Fibroblast of lung (primary cell): ENCODE results near the gene SPATA22. TPM values are rescaled to one million over a fixed set of nuclear protein-coding genes. Genes with fewer than 3 reads are reported as not detected.
"Not testable (repeated sequence)": the region's sequence is repeated elsewhere in the genome, so short reads cannot be mapped to it uniquely, and the experiment has no call there.

Experiments used
- DNase-seq, 2 donors: peaks; one replicate each; pipeline versions ENCODE4 v3.0.0 to v3.0.0-alpha.2; 2010; ENCODE audit warnings: low read depth in 2 of 2
- H2AFZ ChIP-seq: 2 replicates; pipeline ENCODE4 v1.5.1; 2012; ENCODE audit warnings: low read length, control low read depth, inconsistent platforms
- H3K27ac ChIP-seq: 2 replicates; pipeline ENCODE4 v1.5.1; 2011; ENCODE audit warnings: low read length, control low read depth; ENCODE audit not compliant: insufficient read depth
- H3K27me3 ChIP-seq: 2 replicates; pipeline ENCODE4 v1.5.1; 2011; ENCODE audit warnings: mild to moderate bottlenecking, low read length; ENCODE audit not compliant: control insufficient read depth, insufficient read depth
- H3K36me3 ChIP-seq: 2 replicates; pipeline ENCODE4 v1.5.1; 2011; ENCODE audit warnings: low read length; ENCODE audit not compliant: control insufficient read depth, insufficient read depth
- H3K4me1 ChIP-seq: 2 replicates; pipeline ENCODE4 v1.5.1; 2011; ENCODE audit warnings: low read length; ENCODE audit not compliant: control insufficient read depth, insufficient read depth; ENCODE audit errors: extremely low read depth
- H3K4me2 ChIP-seq: 2 replicates; pipeline ENCODE4 v1.5.1; 2011; ENCODE audit warnings: low read length, control low read depth; ENCODE audit not compliant: insufficient read depth; ENCODE audit errors: extremely low read depth
- H3K4me3 ChIP-seq, 4 experiments: fragments of 200-600 bp in 1 of 4; sonication (generic) in 1 of 4; replicated peaks in 1 of 4; 2 replicates each; pipeline ENCODE4 v1.5.1; 2011 to 2016; ENCODE audit warnings: low read length in 4 of 4, low read depth in 3 of 4, mild to moderate bottlenecking in 3 of 4, control low read depth in 2 of 4, inconsistent platforms in 1 of 4, mixed read lengths in 1 of 4; ENCODE audit not compliant: insufficient read depth in 1 of 4; ENCODE audit errors: control extremely low read depth in 1 of 4
- H3K79me2 ChIP-seq: 2 replicates; pipeline ENCODE4 v1.5.1; 2012; ENCODE audit warnings: mild to moderate bottlenecking, low read length, inconsistent platforms; ENCODE audit not compliant: control insufficient read depth, insufficient read depth
- H3K9ac ChIP-seq: 2 replicates; pipeline ENCODE4 v1.5.1; 2011; ENCODE audit warnings: mild to moderate bottlenecking, low read length, control low read depth; ENCODE audit not compliant: insufficient read depth
- H3K9me3 ChIP-seq: 2 replicates; pipeline ENCODE4 v1.5.1; 2012; ENCODE audit warnings: low read depth, low read length; ENCODE audit not compliant: control insufficient read depth, insufficient read depth
- H4K20me1 ChIP-seq: 2 replicates; pipeline ENCODE4 v1.5.1; 2011; ENCODE audit warnings: low read length; ENCODE audit not compliant: control insufficient read depth, insufficient read depth; ENCODE audit errors: extremely low read depth
- EZH2 ChIP-seq: IDR thresholded peaks from 2 replicates; pipeline ENCODE4 v1.5.1; 2012; ENCODE audit warnings: low read length, control low read depth, mild to moderate bottlenecking; ENCODE audit errors: missing control alignments
- polyA plus RNA-seq, 2 donors: library from polyadenylated mRNA; depleted of rRNA in 1 of 2; stranded (reverse) in 1 of 2; unstranded in 1 of 2; fragments of >200 nt; gene quantifications; 2 replicates each; pipeline ENCODE4 v1.2.1, GENCODE V29; 2011 to 2012; ENCODE audit warnings: missing spikeins in 1 of 2
- total RNA-seq: library from RNA; depleted of rRNA; stranded (reverse); fragments of >200 nt; gene quantifications from 2 replicates; pipeline ENCODE4 v1.2.1, GENCODE V29; 2014
- TF ChIP-seq, protein P1 (sequence below), 2 donors: IDR thresholded peaks in 1 of 2; conservative IDR thresholded peaks in 1 of 2; 1 replicate in 1 of 2; 2 replicates in 1 of 2; pipeline ENCODE4 v1.5.1; 2011 to 2012; ENCODE audit warnings: low read length in 2 of 2, control low read depth in 1 of 2, inconsistent platforms in 1 of 2, low read depth in 1 of 2, mild to moderate bottlenecking in 1 of 2

SPATA22 gene
- total and polyA plus RNA-seq, 2 donors (not counting 1 experiment from before 2014, with no cell fraction given): 0.17 to 0.33 TPM

DNA sequence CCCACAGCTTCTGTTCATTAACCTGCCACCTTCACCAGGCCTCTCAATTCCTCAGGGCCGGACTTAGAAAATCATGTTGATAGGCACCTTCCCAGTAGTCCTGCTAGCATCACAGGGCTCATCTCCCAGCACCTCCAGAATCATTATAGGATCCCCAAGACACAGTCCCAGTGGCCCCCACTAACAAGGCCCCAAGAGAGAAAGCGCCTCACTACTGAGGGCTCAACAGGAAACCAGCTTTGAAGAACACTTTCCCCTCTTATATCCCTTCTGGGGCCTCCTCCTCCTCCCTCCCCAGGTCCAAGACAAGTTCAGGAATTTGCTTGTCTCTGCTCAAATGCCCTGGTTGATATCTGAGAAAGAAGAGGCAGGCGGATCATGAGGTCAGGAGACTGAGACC, 60.5 kb downstream of the SPATA22 start, which contains the start of gene OR3A3:
Gene OR3A3, plus strand, starts transcription at position 301 of the 400 bp plus-strand sequence.
- H3K4me1 ChIP-seq: no peaks in the 10 kb centered on the region
- H3K27me3 ChIP-seq: no peaks in the 10 kb centered on the region
- H3K27ac ChIP-seq: no peak within 1 kb of the TSS
- TF ChIP-seq, protein P1, sequence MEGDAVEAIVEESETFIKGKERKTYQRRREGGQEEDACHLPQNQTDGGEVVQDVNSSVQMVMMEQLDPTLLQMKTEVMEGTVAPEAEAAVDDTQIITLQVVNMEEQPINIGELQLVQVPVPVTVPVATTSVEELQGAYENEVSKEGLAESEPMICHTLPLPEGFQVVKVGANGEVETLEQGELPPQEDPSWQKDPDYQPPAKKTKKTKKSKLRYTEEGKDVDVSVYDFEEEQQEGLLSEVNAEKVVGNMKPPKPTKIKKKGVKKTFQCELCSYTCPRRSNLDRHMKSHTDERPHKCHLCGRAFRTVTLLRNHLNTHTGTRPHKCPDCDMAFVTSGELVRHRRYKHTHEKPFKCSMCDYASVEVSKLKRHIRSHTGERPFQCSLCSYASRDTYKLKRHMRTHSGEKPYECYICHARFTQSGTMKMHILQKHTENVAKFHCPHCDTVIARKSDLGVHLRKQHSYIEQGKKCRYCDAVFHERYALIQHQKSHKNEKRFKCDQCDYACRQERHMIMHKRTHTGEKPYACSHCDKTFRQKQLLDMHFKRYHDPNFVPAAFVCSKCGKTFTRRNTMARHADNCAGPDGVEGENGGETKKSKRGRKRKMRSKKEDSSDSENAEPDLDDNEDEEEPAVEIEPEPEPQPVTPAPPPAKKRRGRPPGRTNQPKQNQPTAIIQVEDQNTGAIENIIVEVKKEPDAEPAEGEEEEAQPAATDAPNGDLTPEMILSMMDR (conservative IDR thresholded peaks at IDR 0.05 in 1 of 2, IDR thresholded peaks at IDR 0.05 in 1 of 2; ENCODE audit: low read depth in 1 of 2, low read length in 2 of 2): no peak
- TF ChIP-seq EZH2: no peak
- no peak within 1 kb of the TSS for H3K4me2 ChIP-seq
- H3K9me3 ChIP-seq: no peaks in the 10 kb centered on the region
- H4K20me1 ChIP-seq: no peaks in the 10 kb centered on the region
- no peak for DNase-seq
- H3K4me3 ChIP-seq: no peak within 1 kb of the TSS
- no peak within 1 kb of the TSS for H2AFZ ChIP-seq
- H3K9ac ChIP-seq: no peak within 1 kb of the TSS
- H3K36me3 ChIP-seq: no peaks in the 10 kb centered on the region
- no peaks in the 10 kb centered on the region for H3K79me2 ChIP-seq

DNA sequence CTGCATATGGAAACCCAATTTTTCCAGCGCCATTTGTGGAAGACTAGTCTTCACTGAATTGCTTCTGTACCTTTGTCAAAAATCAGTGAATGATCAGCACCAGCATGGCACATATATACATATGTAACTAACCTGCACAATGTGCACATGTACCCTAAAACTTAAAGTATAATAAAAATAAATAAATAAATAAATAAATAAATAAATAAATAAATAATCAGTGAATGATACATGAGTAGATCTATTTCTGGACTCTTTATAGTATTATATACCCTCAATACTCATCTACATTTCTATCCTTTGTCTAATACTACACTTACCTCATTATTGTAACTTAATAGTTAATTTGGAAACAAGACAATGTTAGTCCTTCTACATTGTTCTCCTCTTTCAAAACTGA, 67.8 kb downstream of the SPATA22 start:
- not testable (repeated sequence) for H3K4me3 ChIP-seq, H3K4me2 ChIP-seq, H3K79me2 ChIP-seq, H3K9ac ChIP-seq, H3K27me3 ChIP-seq, H3K36me3 ChIP-seq, H3K4me1 ChIP-seq, DNase-seq, H3K9me3 ChIP-seq, H2AFZ ChIP-seq, H4K20me1 ChIP-seq, H3K27ac ChIP-seq

DNA sequence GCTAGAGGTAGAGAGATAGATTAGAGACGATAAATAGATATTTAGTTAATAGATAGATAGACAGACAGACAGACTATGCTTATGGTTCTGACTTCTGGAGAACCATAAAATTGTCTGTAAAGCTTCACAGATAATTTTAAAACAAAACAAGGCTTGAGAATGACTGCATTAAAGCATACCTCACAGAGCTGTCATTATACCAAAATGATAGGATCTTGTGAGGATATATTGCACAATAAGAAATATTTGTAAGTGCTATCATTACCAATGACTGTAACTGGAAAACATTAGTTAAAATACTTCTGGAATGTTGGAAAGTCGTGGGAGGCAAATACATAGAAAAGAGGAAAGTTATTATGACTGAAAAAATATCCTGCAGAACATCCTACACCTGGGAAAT, 69.8 kb downstream of the SPATA22 start:
- H3K9me3 ChIP-seq: no peaks in the 10 kb centered on the region
- DNase-seq: no peak
- H3K4me1 ChIP-seq: no peaks in the 10 kb centered on the region
- H2AFZ ChIP-seq: no peak overlapping the region
- TF ChIP-seq, protein P1 (conservative IDR thresholded peaks at IDR 0.05 in 1 of 2, IDR thresholded peaks at IDR 0.05 in 1 of 2; ENCODE audit: low read depth in 1 of 2, low read length in 2 of 2): no peak
- no peak for TF ChIP-seq EZH2
- H3K4me3 ChIP-seq: no peak overlapping the region
- H3K36me3 ChIP-seq: no peaks in the 10 kb centered on the region
- no peaks in the 10 kb centered on the region for H4K20me1 ChIP-seq
- no peak overlapping the region for H3K9ac ChIP-seq
- no peaks in the 10 kb centered on the region for H3K27me3 ChIP-seq
- H3K4me2 ChIP-seq: no peak overlapping the region
- no peaks in the 10 kb centered on the region for H3K79me2 ChIP-seq
- H3K27ac ChIP-seq: no peak overlapping the region
